GM12878 (cell line): ENCODE results near the gene BMPR1B. TPM values are rescaled to one million over a fixed set of nuclear protein-coding genes. Genes with fewer than 3 reads are reported as not detected.

Experiments
- ATAC-seq: fragments of 200-7000 bp; cut with Tn5 transposase; 3 replicates; pipeline ENCODE4 v1.9.1; 2020; ENCODE audit warnings: mild to moderate bottlenecking, moderate library complexity
- BruUV-seq: library from RNA; stranded (reverse); fragments of 400-500 nt; replicated peaks from 2 replicates; lab custom pipeline; 2021; lab: Mats Ljungman, UMichigan
- CTCF ChIA-PET: fragments of 300-600 bp; sonication (Branson Sonifier 250); formaldehyde crosslinking; extraction: SDS; loops from one replicate; lab custom pipeline; 2021; ENCODE audit warnings: inconsistent platforms; lab: Yijun Ruan, JAX
- POLR2A ChIA-PET: fragments of 350-600 bp; formaldehyde crosslinking; extraction: SDS; loops from one replicate; lab custom pipeline; 2021; ENCODE audit warnings: inconsistent platforms; lab: Charles Lee
- RAD21 ChIA-PET: fragments of 300-600 bp; sonication (Branson Sonifier 250); formaldehyde crosslinking; loops from one replicate; lab custom pipeline; 2023; ENCODE audit warnings: antibody characterized with exemption; ENCODE audit not compliant: unreplicated experiment; lab: Charles Lee
- SMC1A ChIA-PET: fragments of 300-600 bp; sonication (Branson Sonifier 250); formaldehyde crosslinking; loops from one replicate; lab custom pipeline; 2023; ENCODE audit not compliant: unreplicated experiment, uncharacterized antibody; lab: Charles Lee
- DNase-seq: peaks from one replicate; pipeline ENCODE4 v3.0.0-alpha.2; 2011; ENCODE audit warnings: low read depth, low spot score
- FAIRE-seq: peaks from 3 replicates; lab custom pipeline; 2011; peaks lifted over from hg19 to GRCh38; lab: Jason Lieb, UNC
- H2AFZ ChIP-seq: 2 replicates; pipeline ENCODE4 v1.6.0; 2011; ENCODE audit warnings: low read depth, low read length, control low read depth; ENCODE audit not compliant: control insufficient read depth
- H3K27ac ChIP-seq: 2 replicates; pipeline ENCODE4 v1.5.1; 2011; ENCODE audit warnings: control low read depth; ENCODE audit not compliant: control insufficient read depth, insufficient read depth
- H3K27me3 ChIP-seq, 2 experiments: replicated peaks in 1 of 2; 2 replicates each; pipeline versions ENCODE4 v1.6.0 to v1.6.1; 2011; ENCODE audit warnings: low read length in 1 of 2; ENCODE audit not compliant: control insufficient read depth in 2 of 2, insufficient read depth in 2 of 2
- H3K36me3 ChIP-seq, 2 experiments: 2 replicates each; pipeline ENCODE4 v1.5.1; 2011; ENCODE audit warnings: low read length in 1 of 2; ENCODE audit not compliant: control insufficient read depth in 2 of 2, insufficient read depth in 2 of 2
- H3K4me1 ChIP-seq: 2 replicates; pipeline ENCODE4 v1.6.1; 2011; ENCODE audit warnings: mild to moderate bottlenecking, low read length, moderate library complexity, mixed read lengths; ENCODE audit not compliant: control insufficient read depth, insufficient read depth
- H3K4me2 ChIP-seq: 2 replicates; pipeline ENCODE4 v1.6.0; 2011; ENCODE audit warnings: control low read depth; ENCODE audit not compliant: control insufficient read depth, insufficient read depth
- H3K4me3 ChIP-seq: fragments of 200-600 bp; sonication (generic); 2 replicates; pipeline ENCODE4 v1.5.1; 2016
- H3K79me2 ChIP-seq: 2 replicates; pipeline ENCODE4 v1.6.0; 2011; ENCODE audit warnings: low read length; ENCODE audit not compliant: control insufficient read depth, insufficient read depth
- H3K9ac ChIP-seq: 2 replicates; pipeline ENCODE4 v1.8.0; 2011; ENCODE audit warnings: low read length, control low read depth, mixed read lengths; ENCODE audit not compliant: control insufficient read depth, insufficient read depth
- H3K9me3 ChIP-seq: replicated peaks from 3 replicates; pipeline ENCODE4 v1.5.1; 2011; ENCODE audit warnings: mild to moderate bottlenecking, low read length; ENCODE audit not compliant: control insufficient read depth, insufficient read depth
- H4K20me1 ChIP-seq: 2 replicates; pipeline ENCODE4 v1.6.0; 2011; ENCODE audit not compliant: control insufficient read depth, insufficient read depth
- ATF2 ChIP-seq: IDR thresholded peaks from 2 replicates; pipeline ENCODE4 v1.6.1; 2012; ENCODE audit warnings: low read length, inconsistent platforms
- BRCA1 ChIP-seq: IDR thresholded peaks from 2 replicates; pipeline ENCODE4 v1.6.1; 2011; ENCODE audit warnings: low read depth, low read length, improper control_type of control experiment
- CHD2 ChIP-seq: IDR thresholded peaks from 2 replicates; pipeline ENCODE4 v1.6.1; 2011; ENCODE audit warnings: low read depth, low read length, improper control_type of control experiment, borderline replicate concordance
- IRF4 ChIP-seq: IDR thresholded peaks from 2 replicates; pipeline ENCODE4 v1.6.1; 2011; ENCODE audit warnings: low read depth, low read length
- KAT2A ChIP-seq: conservative IDR thresholded peaks from 2 replicates; pipeline ENCODE4 v1.6.1; 2011; ENCODE audit warnings: low read depth, low read length; ENCODE audit not compliant: control insufficient read depth
- MAX ChIP-seq: IDR thresholded peaks from 2 replicates; pipeline ENCODE4 v1.6.1; 2012; ENCODE audit warnings: low read depth, low read length, improper control_type of control experiment
- MLLT1 ChIP-seq: fragments of 450-650 bp; IDR thresholded peaks from 2 replicates; pipeline ENCODE4 v1.6.1; 2016; ENCODE audit warnings: mild to moderate bottlenecking
- RAD51 ChIP-seq: fragments of 450-650 bp; IDR thresholded peaks from 2 replicates; pipeline ENCODE4 v1.6.1; 2016; ENCODE audit warnings: moderate library complexity, mild to moderate bottlenecking, inconsistent platforms
- RUNX3 ChIP-seq: IDR thresholded peaks from 2 replicates; pipeline ENCODE4 v1.6.1; 2012; ENCODE audit warnings: low read length, inconsistent platforms
- SMARCA5 ChIP-seq: fragments of 450-650 bp; IDR thresholded peaks from 2 replicates; pipeline ENCODE4 v1.6.1; 2017; ENCODE audit warnings: mild to moderate bottlenecking
- TAF1 ChIP-seq: IDR thresholded peaks from 2 replicates; pipeline ENCODE4 v1.6.1; 2011; ENCODE audit warnings: mild to moderate bottlenecking, low read depth, low read length, borderline replicate concordance
- TARDBP ChIP-seq: IDR thresholded peaks from 2 replicates; pipeline ENCODE4 v1.6.1; 2016; ENCODE audit warnings: borderline replicate concordance
- TCF7 ChIP-seq: IDR thresholded peaks from 2 replicates; pipeline ENCODE4 v1.6.1; 2014; ENCODE audit warnings: antibody characterized with exemption, borderline replicate concordance
- ZNF622 ChIP-seq: fragments of 450-650 bp; IDR thresholded peaks from 2 replicates; pipeline ENCODE4 v1.6.1; 2017; ENCODE audit warnings: mild to moderate bottlenecking, inconsistent platforms
- WGBS: methylation state at CpG from one replicate; pipeline ENCODE4 v1.1.6; 2016; ENCODE audit warnings: low lambda C conversion rate; ENCODE audit not compliant: insufficient replicate concordance, insufficient coverage; ENCODE audit errors: missing lambda C conversion rate; 5-methylcytosine and 5-hydroxymethylcytosine counted together
- in situ Hi-C: fragments of 300-500 bp; cut with MboI; formaldehyde crosslinking; loops from 9 replicates; pipeline ENCODE4 v1.14.3; 2018; ENCODE audit warnings: mixed read lengths
- intact Hi-C: fragments of 100-400 bp; cut with micrococcal nuclease; formaldehyde crosslinking; loops from one replicate; pipeline ENCODE4 v1.14.2; 2022; ENCODE audit not compliant: unreplicated experiment
- polyA plus RNA-seq, 11 experiments: library from polyadenylated mRNA; depleted of rRNA in 4 of 11; unstranded in 6 of 11; stranded (reverse) in 5 of 11; fragments of >200 nt; fragmentation: Nextera tagmentation in 4 of 11; fragmentation: Illumina TruSeq in 1 of 11; extraction: Ambion mirVana in 4 of 11; extraction: Trizol in 1 of 11; gene quantifications; 1 replicate in 1 of 11; 2 replicates in 10 of 11; pipeline versions ENCODE4 v1.2.1 to v1.2.3, GENCODE V29; 2011 to 2016; ENCODE audit warnings: inconsistent platforms in 2 of 11, missing spikeins in 2 of 11, low read depth in 1 of 11
- total RNA-seq, 4 experiments: library from RNA; depleted of rRNA in 3 of 4; stranded (reverse); fragments of >200 nt in 3 of 4; fragmentation: Illumina TruSeq in 1 of 4; extraction: Trizol in 1 of 4; gene quantifications; 2 replicates each; pipeline versions ENCODE4 v1.2.1 to v1.2.3, GENCODE V29; 2013 to 2021
- TF ChIP-seq, protein P1 (sequence below): IDR thresholded peaks from 2 replicates; pipeline ENCODE4 v1.6.1; 2012; ENCODE audit warnings: low read depth, low read length, improper control_type of control experiment

The BMPR1B gene
- total and polyA plus RNA-seq, 10 of the 15 experiments (the other 5 are each of a cell fraction or from before 2014, with no cell fraction given), result not detected

DNA sequence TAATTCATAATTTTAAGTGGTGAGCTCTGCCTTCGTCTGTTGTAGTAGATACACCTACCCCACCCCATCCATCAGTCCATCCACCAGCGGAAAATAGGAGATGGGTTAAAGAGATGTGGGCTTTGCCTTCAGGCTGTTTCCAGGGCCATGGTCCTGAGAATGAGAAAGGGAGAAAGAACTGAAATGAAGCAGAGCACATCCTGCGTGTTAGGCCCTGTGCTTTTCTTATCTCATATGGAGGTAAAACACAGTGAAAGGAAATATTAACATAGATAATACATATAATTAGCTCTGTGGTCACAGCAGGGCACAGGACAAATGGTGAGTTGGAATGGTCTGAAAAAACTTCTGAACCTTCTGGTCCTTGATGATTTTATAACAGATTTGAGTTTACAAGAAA lies 393.5 kb downstream of the BMPR1B start:
- POLR2A ChIA-PET, result no interaction called here
- intact Hi-C loops, result loop anchor here (10.0 kb wide), 1 partner anchor 2004 kb away; no protein-coding TSS in a partner anchor
- TF ChIP-seq CHD2 (no peak), IRF4 (no peak), MLLT1 (no peak), TCF7 (no peak), ZNF622 (no peak), RUNX3 (no peak), RAD51 (no peak), ATF2 (no peak), KAT2A (no peak), MAX (no peak), SMARCA5 (no peak), TARDBP (no peak), TAF1 (no peak), BRCA1 (no peak)
- TF ChIP-seq, protein P1, sequence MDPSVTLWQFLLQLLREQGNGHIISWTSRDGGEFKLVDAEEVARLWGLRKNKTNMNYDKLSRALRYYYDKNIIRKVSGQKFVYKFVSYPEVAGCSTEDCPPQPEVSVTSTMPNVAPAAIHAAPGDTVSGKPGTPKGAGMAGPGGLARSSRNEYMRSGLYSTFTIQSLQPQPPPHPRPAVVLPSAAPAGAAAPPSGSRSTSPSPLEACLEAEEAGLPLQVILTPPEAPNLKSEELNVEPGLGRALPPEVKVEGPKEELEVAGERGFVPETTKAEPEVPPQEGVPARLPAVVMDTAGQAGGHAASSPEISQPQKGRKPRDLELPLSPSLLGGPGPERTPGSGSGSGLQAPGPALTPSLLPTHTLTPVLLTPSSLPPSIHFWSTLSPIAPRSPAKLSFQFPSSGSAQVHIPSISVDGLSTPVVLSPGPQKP, result no peak
- TF ChIP-seq, all 136 proteins: peak for 0
- no peak for ATAC-seq
- Histone ChIP-seq H3K4me3 (no peak overlapping the region), H2AFZ (no peak overlapping the region), H3K36me3 (no peaks in the 10 kb centered on the region), H3K4me2 (no peak overlapping the region), H3K9ac (no peak overlapping the region), H3K9me3 (no peaks in the 10 kb centered on the region), H3K27me3 (no peaks in the 10 kb centered on the region; a peak in 1 of 4 replicates), H3K27ac (no peak overlapping the region), H3K4me1 (no peaks in the 10 kb centered on the region), H4K20me1 (no peaks in the 10 kb centered on the region), H3K79me2 (no peaks in the 10 kb centered on the region)
- BruUV-seq, result no TSS peak
- RAD21 ChIA-PET, result no interaction called here
- 46% methylated on average over 3 of the region's 3 CpGs for WGBS
- in situ Hi-C loops, result loop anchor here (25.0 kb wide), 1 partner anchor 886 kb away; no protein-coding TSS in a partner anchor
- FAIRE-seq, result no peak
- DNase-seq, result no peak
- SMC1A ChIA-PET, result interaction anchor here (1.3 kb wide), 1 partner anchor 11 kb away, joined by 3 read pairs; no protein-coding TSS in a partner anchor
- CTCF ChIA-PET, result no interaction called here
